Central memory CD8-positive, alpha-beta T cell (primary cell): ENCODE results near the gene SPPL3.

Source experiments
- ATAC-seq: fragments of 150-1000 bp; cut with Tn5 transposase; replicated peaks from 2 replicates; pipeline ENCODE4 v1.10.0; 2022; ENCODE audit warnings: mild to moderate bottlenecking, moderate FRiP score, moderate number of reproducible peaks; ENCODE audit not compliant: poor library complexity, severe bottlenecking; ENCODE audit errors: extremely low read depth
- DNase-seq, 2 donors: peaks; one replicate each; pipeline ENCODE4 v3.0.0; 2021; ENCODE audit warnings: low spot score in 2 of 2
- H3K27ac Mint-ChIP-seq: one replicate; pipeline ENCODE4 v1.8.0; 2022; ENCODE audit warnings: low read depth, mild to moderate bottlenecking, moderate library complexity, mixed read lengths
- H3K27me3 Mint-ChIP-seq: one replicate; pipeline ENCODE4 v1.8.0; 2022; ENCODE audit warnings: mixed read lengths
- H3K36me3 Mint-ChIP-seq: one replicate; pipeline ENCODE4 v1.8.0; 2022; ENCODE audit warnings: mild to moderate bottlenecking, moderate library complexity, mixed read lengths; ENCODE audit not compliant: insufficient read depth
- H3K4me1 Mint-ChIP-seq: one replicate; pipeline ENCODE4 v1.8.0; 2022; ENCODE audit warnings: mixed read lengths
- H3K4me3 Mint-ChIP-seq: one replicate; pipeline ENCODE4 v1.8.0; 2022; ENCODE audit warnings: mild to moderate bottlenecking, moderate library complexity, mixed read lengths
- H3K9me3 Mint-ChIP-seq: one replicate; pipeline ENCODE4 v1.8.0; 2022; ENCODE audit warnings: mixed read lengths

Gene SPPL3

DNA sequence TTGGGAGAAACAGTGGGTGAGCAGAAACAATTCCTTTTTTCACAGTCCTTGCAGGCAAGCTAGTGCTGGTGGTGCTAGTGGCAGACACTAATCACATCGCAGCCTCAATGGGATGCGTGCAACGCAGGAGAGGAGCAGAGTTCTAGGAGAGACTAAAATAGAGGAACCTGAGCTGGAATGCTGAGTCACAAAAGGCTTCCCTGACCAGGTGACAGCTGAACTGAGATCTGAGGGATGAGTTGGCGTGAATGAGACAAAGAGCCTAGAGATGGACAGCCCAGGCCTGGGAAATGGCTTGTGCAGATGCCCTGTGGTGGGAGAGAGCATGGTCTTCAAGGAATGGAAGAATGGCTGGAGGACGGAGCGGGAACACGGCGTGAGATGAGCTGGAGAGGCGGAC lies 152.8 kb downstream of the SPPL3 start:
- Mint-ChIP-seq H3K27ac (no peak overlapping the region), H3K27me3 (peaks cover 25% of the 10 kb centered on the region), H3K36me3 (no peaks in the 10 kb centered on the region), H3K4me1 (no peaks in the 10 kb centered on the region), H3K9me3 (peaks cover 6% of the 10 kb centered on the region), H3K4me3 (no peak overlapping the region)
- ATAC-seq: no peak
- no peak for DNase-seq

- Mint-ChIP-seq H3K27me3 (peaks cover 25% of the 10 kb centered on the region), H3K27ac (no peak overlapping the region)
- no peak for DNase-seq
Observed at GRCh38 chr12:120750806-120751205, 153.4 kb downstream of the SPPL3 start.

GRCh38 chr12:120749256-120749655 lies 154.9 kb downstream of the SPPL3 start:
- Mint-ChIP-seq H3K27ac (no peak overlapping the region), H3K4me3 (no peak overlapping the region), H3K27me3 (peaks cover 15% of the 10 kb centered on the region), H3K9me3 (no peaks in the 10 kb centered on the region), H3K4me1 (no peaks in the 10 kb centered on the region), H3K36me3 (no peaks in the 10 kb centered on the region)
- DNase-seq (no peak), ATAC-seq (no peak)

More at GRCh38 chr12:120750806-120751205, 153.4 kb downstream of the SPPL3 start:
- ATAC-seq: no peak
- H3K4me1 Mint-ChIP-seq: no peaks in the 10 kb centered on the region
- H3K36me3 Mint-ChIP-seq: no peaks in the 10 kb centered on the region
- peaks cover 6% of the 10 kb centered on the region for H3K9me3 Mint-ChIP-seq
- H3K4me3 Mint-ChIP-seq: no peak overlapping the region

DNA sequence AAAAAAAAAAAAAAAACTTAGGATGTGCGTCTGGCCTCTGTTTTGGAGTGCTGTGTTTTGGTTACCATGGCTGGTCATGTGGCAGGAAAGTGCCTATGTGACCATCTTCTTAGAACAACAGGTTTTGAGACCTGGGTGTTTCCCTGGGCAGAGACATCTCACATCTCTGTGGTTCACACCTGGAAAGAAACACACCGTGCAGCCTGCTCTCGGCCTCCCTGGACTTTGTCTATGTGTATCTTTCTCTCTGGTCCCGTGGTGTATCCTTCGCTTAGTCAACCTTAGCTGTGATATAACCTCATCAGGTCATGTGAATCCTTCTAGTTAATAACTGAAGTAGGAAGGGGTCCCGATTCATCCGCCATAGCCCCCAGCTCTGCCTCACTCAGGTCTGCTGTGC lies 155.9 kb downstream of the SPPL3 start:
- ATAC-seq (no peak), DNase-seq (no peak)
- H3K36me3 Mint-ChIP-seq: no peaks in the 10 kb centered on the region
- no peak overlapping the region for H3K4me3 Mint-ChIP-seq
- no peak overlapping the region for H3K27ac Mint-ChIP-seq
- H3K4me1 Mint-ChIP-seq: no peaks in the 10 kb centered on the region
- H3K9me3 Mint-ChIP-seq: no peaks in the 10 kb centered on the region
- H3K27me3 Mint-ChIP-seq: peaks cover 15% of the 10 kb centered on the region

DNA sequence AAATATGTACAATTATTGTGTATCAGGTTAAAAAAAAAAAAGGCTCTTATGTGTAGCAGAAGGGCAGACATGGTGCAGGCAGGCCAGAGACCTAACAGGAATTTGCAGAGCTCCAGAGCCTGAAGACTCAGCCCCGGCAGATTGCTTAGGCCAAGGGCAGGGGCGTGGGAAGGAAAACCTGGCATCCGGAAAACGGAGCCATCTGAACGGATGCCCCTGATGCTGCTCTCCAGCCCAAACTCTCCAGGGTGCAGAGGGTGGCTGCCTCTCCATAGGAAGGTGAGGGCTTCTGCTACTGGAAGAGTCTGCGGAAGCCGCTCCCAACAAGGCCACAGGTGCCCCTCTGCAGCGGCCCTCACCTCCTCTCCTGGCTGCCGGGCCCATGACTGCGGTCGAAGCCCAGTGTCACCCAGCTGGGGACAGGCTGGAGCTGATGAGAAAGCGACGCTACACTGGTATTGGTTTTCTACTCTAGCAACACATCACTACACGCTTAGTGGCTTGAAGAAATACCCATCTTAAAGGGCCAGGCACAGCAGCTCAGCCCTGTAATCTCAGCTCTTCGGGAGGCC lies 159.2 kb downstream of the SPPL3 start:
- Mint-ChIP-seq H3K27me3 (no peaks in the 10 kb centered on the region), H3K9me3 (no peaks in the 10 kb centered on the region), H3K36me3 (no peaks in the 10 kb centered on the region), H3K4me3 (no peak overlapping the region), H3K27ac (no peak overlapping the region), H3K4me1 (no peaks in the 10 kb centered on the region)
- DNase-seq: no peak
- no peak for ATAC-seq

GRCh38 chr12:120741476-120742421 lies 162.4 kb downstream of the SPPL3 start:
- Mint-ChIP-seq H3K4me3 (no peak overlapping the region), H3K27me3 (no peaks in the 10 kb centered on the region), H3K9me3 (no peaks in the 10 kb centered on the region), H3K36me3 (no peaks in the 10 kb centered on the region), H3K4me1 (no peaks in the 10 kb centered on the region), H3K27ac (no peak overlapping the region)
- DNase-seq (no peak), ATAC-seq (no peak)

DNA sequence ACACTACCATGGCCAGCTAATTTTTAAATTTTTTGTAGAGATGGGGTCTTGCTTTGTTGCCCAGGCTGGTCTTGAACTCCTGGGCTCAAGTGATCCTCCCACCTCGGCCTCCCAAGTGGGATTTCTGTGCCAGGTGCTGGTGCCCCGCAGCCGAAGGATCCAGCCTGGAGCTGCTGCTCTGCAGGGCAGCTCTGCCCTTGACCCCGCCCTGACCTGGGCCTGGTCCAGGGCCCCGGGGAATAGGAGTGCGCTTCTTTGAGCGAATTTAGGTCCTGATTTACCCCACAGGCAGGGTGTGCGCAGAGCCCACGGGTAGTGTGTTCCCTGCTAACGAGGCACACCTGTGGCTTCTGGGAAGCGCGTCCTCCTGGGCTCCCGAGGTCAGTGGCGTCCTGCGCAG lies 163.3 kb downstream of the SPPL3 start:
- Mint-ChIP-seq H3K27me3 (no peaks in the 10 kb centered on the region), H3K36me3 (no peaks in the 10 kb centered on the region), H3K4me3 (no peak overlapping the region), H3K27ac (no peak overlapping the region), H3K9me3 (no peaks in the 10 kb centered on the region), H3K4me1 (peaks cover 5% of the 10 kb centered on the region)
- no peak for DNase-seq
- ATAC-seq: no peak

GRCh38 chr12:120739821-120740613 lies 164.1 kb downstream of the SPPL3 start:
- Mint-ChIP-seq H3K4me1 (peaks cover 5% of the 10 kb centered on the region), H3K27me3 (no peaks in the 10 kb centered on the region), H3K9me3 (no peaks in the 10 kb centered on the region), H3K27ac (no peak overlapping the region), H3K36me3 (no peaks in the 10 kb centered on the region), H3K4me3 (no peak overlapping the region)
- no peak for DNase-seq
- ATAC-seq: no peak

DNA sequence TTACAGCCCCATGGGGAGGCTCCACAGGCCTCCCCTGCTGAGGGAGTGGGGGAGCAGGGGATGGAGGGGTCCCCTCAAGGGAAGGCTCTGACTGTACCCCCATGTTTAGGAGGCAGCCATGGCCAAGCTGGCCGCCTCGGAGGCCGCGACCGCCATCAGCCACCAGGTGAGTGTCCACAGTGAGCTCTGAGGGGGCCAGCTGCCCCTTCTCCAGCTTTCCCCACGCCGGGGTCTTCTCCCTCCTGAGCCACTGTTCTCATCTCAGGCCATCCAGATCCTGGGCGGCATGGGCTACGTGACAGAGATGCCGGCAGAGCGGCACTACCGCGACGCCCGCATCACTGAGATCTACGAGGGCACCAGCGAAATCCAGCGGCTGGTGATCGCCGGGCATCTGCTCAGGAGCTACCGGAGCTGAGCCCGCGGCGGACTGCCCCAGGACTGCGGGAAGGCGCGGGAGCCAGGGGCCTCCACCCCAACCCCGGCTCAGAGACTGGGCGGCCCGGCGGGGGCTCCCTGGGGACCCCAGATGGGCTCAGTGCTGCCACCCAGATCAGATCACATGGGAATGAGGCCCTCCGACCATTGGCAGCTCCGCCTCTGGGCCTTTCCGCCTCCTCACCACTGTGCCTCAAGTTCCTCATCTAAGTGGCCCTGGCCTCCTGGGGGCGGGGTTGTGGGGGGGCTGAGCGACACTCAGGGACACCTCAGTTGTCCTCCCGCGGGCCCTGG lies 165.0 kb downstream of the SPPL3 start:
- no peak overlapping the region for H3K4me3 Mint-ChIP-seq
- H3K36me3 Mint-ChIP-seq: no peaks in the 10 kb centered on the region
- H3K4me1 Mint-ChIP-seq: peaks cover 5% of the 10 kb centered on the region
- no peak for DNase-seq
- no peak for ATAC-seq
- H3K27ac Mint-ChIP-seq: no peak overlapping the region
- H3K27me3 Mint-ChIP-seq: no peaks in the 10 kb centered on the region
- no peaks in the 10 kb centered on the region for H3K9me3 Mint-ChIP-seq

DNA sequence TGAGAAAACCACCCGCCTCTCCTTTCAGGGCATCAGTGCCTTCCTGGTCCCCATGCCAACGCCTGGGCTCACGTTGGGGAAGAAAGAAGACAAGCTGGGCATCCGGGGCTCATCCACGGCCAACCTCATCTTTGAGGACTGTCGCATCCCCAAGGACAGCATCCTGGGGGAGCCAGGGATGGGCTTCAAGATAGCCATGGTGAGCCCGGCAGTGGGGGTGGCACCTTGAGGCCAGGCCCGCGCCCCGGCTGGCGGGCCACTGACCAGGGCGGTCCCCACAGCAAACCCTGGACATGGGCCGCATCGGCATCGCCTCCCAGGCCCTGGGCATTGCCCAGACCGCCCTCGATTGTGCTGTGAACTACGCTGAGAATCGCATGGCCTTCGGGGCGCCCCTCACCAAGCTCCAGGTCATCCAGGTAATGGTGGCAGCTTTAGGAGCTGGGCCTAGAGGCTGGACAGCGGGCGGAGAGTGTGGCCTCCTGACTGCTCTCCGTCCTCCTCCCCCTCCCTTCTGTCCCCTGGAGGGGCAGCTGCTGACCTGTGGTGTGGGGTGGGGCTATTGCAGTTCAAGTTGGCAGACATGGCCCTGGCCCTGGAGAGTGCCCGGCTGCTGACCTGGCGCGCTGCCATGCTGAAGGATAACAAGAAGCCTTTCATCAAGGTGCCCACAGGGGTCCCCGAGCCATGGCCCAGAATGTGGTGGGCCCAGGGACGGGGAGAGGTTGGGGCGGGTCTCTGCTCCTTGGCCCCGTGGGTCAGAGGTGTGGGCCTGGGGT lies 165.7 kb downstream of the SPPL3 start:
- ATAC-seq (no peak), DNase-seq (no peak)
- Mint-ChIP-seq H3K4me3 (no peak overlapping the region), H3K27ac (no peak overlapping the region), H3K4me1 (peaks cover 5% of the 10 kb centered on the region), H3K27me3 (no peaks in the 10 kb centered on the region), H3K36me3 (peaks cover under 1% of the 10 kb centered on the region), H3K9me3 (no peaks in the 10 kb centered on the region)

- no peaks in the 10 kb centered on the region for H3K9me3 Mint-ChIP-seq
- H3K36me3 Mint-ChIP-seq: peaks cover 2% of the 10 kb centered on the region
- H3K4me1 Mint-ChIP-seq: peaks cover 5% of the 10 kb centered on the region
- H3K4me3 Mint-ChIP-seq: no peak overlapping the region
- no peak overlapping the region for H3K27ac Mint-ChIP-seq
- no peaks in the 10 kb centered on the region for H3K27me3 Mint-ChIP-seq
- no peak for ATAC-seq
- DNase-seq: no peak
Observed at GRCh38 chr12:120737557-120738251, 166.5 kb downstream of the SPPL3 start.
